Measurements from ENCODE around the gene PPARD.
A peak's percentile ranks its signal among the peaks of the same experiment; 100 is the strongest.

PPARD gene

DNA sequence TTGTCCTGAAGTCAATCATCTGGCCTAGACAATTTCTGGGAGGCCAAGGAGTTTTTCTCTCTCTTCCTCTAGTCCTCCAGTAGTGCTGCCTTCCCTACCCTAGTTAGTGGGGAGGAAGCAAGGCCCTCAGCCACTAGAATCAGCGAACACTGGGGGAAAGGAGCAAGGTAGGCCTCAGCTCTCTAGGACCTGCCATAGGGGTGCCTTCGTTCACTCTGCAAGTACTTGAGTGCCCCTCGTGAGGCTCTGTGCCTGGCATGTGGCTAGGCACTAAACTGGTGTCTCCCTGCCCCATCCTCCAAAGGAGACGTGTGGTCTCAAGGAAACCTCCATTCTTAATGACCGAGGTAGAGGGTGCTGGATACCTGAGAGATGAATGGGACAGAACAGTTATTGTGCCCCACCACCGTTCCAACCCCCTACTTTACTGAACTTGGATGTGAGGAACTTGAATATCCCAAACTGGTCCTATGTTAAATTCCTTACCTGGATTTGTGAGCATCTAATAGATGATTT, 43.7 kb upstream of the PPARD start:
- Histone ChIP-seq H4K8ac (ENCODE audit: low read length) (no peak overlapping the region), H3K4ac (ENCODE audit: low read depth in 1 of 2, low read length in 2 of 2) (no peak overlapping the region), H3K79me1 (replicated peaks; ENCODE audit: low read length, poor library complexity, severe bottlenecking) (no peaks in the 10 kb centered on the region), H3K27me3 (ENCODE audit: control insufficient read depth in 1 of 2, insufficient read depth in 1 of 2, low read length in 2 of 2) (no peaks in the 10 kb centered on the region), H2BK5ac (ENCODE audit: low read depth, low read length, poor library complexity, severe bottlenecking) (no peak overlapping the region), H3K4me3 (ENCODE audit: insufficient read depth in 1 of 2, low read depth in 1 of 2, low read length in 2 of 2) (no peak overlapping the region), H4K91ac (ENCODE audit: low read length) (no peak overlapping the region), H2BK120ac (ENCODE audit: low read depth, low read length) (no peak overlapping the region), H3K23ac (ENCODE audit: low read length in 2 of 2) (no peak overlapping the region), H2BK12ac (ENCODE audit: low read length in 2 of 2) (no peak overlapping the region), H2BK15ac (ENCODE audit: low read depth, poor library complexity, severe bottlenecking) (peak overlapping the region; percentile 29), H3K9me3 (ENCODE audit: control insufficient read depth, low read length) (no peaks in the 10 kb centered on the region), H3K36me3 (ENCODE audit: control insufficient read depth in 1 of 2, insufficient read depth in 2 of 2, low read depth in 1 of 2, low read length in 2 of 2) (peaks cover 22 to 27% of the 10 kb centered on the region in 2 experiments), H2AFZ (ENCODE audit: low read depth, low read length) (no peak overlapping the region), H3K27ac (ENCODE audit: low read length, poor library complexity, severe bottlenecking) (no peak overlapping the region), H3K14ac (ENCODE audit: low read length in 2 of 2) (no peak overlapping the region), H3K4me2 (ENCODE audit: low read length, poor library complexity, severe bottlenecking) (no peak overlapping the region), H3K4me1 (ENCODE audit: control insufficient read depth, insufficient read depth, low read depth, low read length) (peaks cover 14% of the 10 kb centered on the region), H2AK5ac (ENCODE audit: low read length, severe bottlenecking) (no peak overlapping the region), H3K9ac (ENCODE audit: low read length) (no peak overlapping the region), H3K18ac (ENCODE audit: low read depth in 1 of 2, low read length in 2 of 2) (no peak overlapping the region)
- 98% methylated on average over 6 of the region's 6 CpGs for WGBS
- no peak for DNase-seq

GRCh38 chr6:35299674-35300073, 42.7 kb upstream of the PPARD start:
- no peak overlapping the region for H3K4me2 ChIP-seq (ENCODE audit: low read length, poor library complexity, severe bottlenecking)
- no peaks in the 10 kb centered on the region for H3K79me1 ChIP-seq (replicated peaks; ENCODE audit: low read length, poor library complexity, severe bottlenecking)
- no peaks in the 10 kb centered on the region for H3K9me3 ChIP-seq (ENCODE audit: control insufficient read depth, low read length)
- H4K8ac ChIP-seq (ENCODE audit: low read length) = no peak overlapping the region
- no peak overlapping the region for H2AK5ac ChIP-seq (ENCODE audit: low read length, severe bottlenecking)
- H2AFZ ChIP-seq (ENCODE audit: low read depth, low read length) = no peak overlapping the region
- no peak for DNase-seq
- no peak overlapping the region for H3K9ac ChIP-seq (ENCODE audit: low read length)
- H3K4ac ChIP-seq (ENCODE audit: low read depth in 1 of 2, low read length in 2 of 2) = no peak overlapping the region
- H2BK120ac ChIP-seq (ENCODE audit: low read depth, low read length) = no peak overlapping the region
- H3K4me1 ChIP-seq (ENCODE audit: control insufficient read depth, insufficient read depth, low read depth, low read length) = peaks cover 14% of the 10 kb centered on the region
- no peak overlapping the region for H3K18ac ChIP-seq (ENCODE audit: low read depth in 1 of 2, low read length in 2 of 2)
- no peak overlapping the region for H3K23ac ChIP-seq (ENCODE audit: low read length in 2 of 2)
- no peak overlapping the region for H2BK15ac ChIP-seq (ENCODE audit: low read depth, poor library complexity, severe bottlenecking)
- 95% methylated on average over 4 of the region's 4 CpGs for WGBS
- no peak overlapping the region for H3K14ac ChIP-seq (ENCODE audit: low read length in 2 of 2)
- H2BK5ac ChIP-seq (ENCODE audit: low read depth, low read length, poor library complexity, severe bottlenecking) = no peak overlapping the region
- H3K36me3 ChIP-seq (ENCODE audit: control insufficient read depth in 1 of 2, insufficient read depth in 2 of 2, low read depth in 1 of 2, low read length in 2 of 2) = peaks cover 17 to 19% of the 10 kb centered on the region in 2 experiments
- no peak overlapping the region for H2BK12ac ChIP-seq (ENCODE audit: low read length in 2 of 2)
- H3K27ac ChIP-seq (ENCODE audit: low read length, poor library complexity, severe bottlenecking) = no peak overlapping the region
- no peak overlapping the region for H3K4me3 ChIP-seq (ENCODE audit: insufficient read depth in 1 of 2, low read depth in 1 of 2, low read length in 2 of 2)
- no peaks in the 10 kb centered on the region for H3K27me3 ChIP-seq (ENCODE audit: control insufficient read depth in 1 of 2, insufficient read depth in 1 of 2, low read length in 2 of 2)
- H4K91ac ChIP-seq (ENCODE audit: low read length) = no peak overlapping the region

- Histone ChIP-seq H2AFZ (ENCODE audit: low read depth, low read length) (no peak overlapping the region), H3K4me3 (ENCODE audit: insufficient read depth in 1 of 2, low read depth in 1 of 2, low read length in 2 of 2) (no peak overlapping the region), H2BK120ac (ENCODE audit: low read depth, low read length) (no peak overlapping the region), H3K36me3 (ENCODE audit: control insufficient read depth in 1 of 2, insufficient read depth in 2 of 2, low read depth in 1 of 2, low read length in 2 of 2) (peaks cover 7 to 9% of the 10 kb centered on the region in 2 experiments), H2AK5ac (ENCODE audit: low read length, severe bottlenecking) (no peak overlapping the region), H2BK15ac (ENCODE audit: low read depth, poor library complexity, severe bottlenecking) (no peak overlapping the region), H3K4me1 (ENCODE audit: control insufficient read depth, insufficient read depth, low read depth, low read length) (peaks cover 14% of the 10 kb centered on the region), H3K18ac (ENCODE audit: low read depth in 1 of 2, low read length in 2 of 2) (no peak overlapping the region), H3K4me2 (ENCODE audit: low read length, poor library complexity, severe bottlenecking) (no peak overlapping the region), H4K91ac (ENCODE audit: low read length) (no peak overlapping the region), H3K9me3 (ENCODE audit: control insufficient read depth, low read length) (no peaks in the 10 kb centered on the region), H3K4ac (ENCODE audit: low read depth in 1 of 2, low read length in 2 of 2) (no peak overlapping the region), H3K79me1 (replicated peaks; ENCODE audit: low read length, poor library complexity, severe bottlenecking) (no peaks in the 10 kb centered on the region), H3K9ac (ENCODE audit: low read length) (no peak overlapping the region), H3K27me3 (ENCODE audit: control insufficient read depth in 1 of 2, insufficient read depth in 1 of 2, low read length in 2 of 2) (no peaks in the 10 kb centered on the region), H2BK12ac (ENCODE audit: low read length in 2 of 2) (no peak overlapping the region), H3K14ac (ENCODE audit: low read length in 2 of 2) (no peak overlapping the region), H3K27ac (ENCODE audit: low read length, poor library complexity, severe bottlenecking) (no peak overlapping the region), H3K23ac (ENCODE audit: low read length in 2 of 2) (peak overlapping the region in 1 of 2 experiments; percentile 36), H4K8ac (ENCODE audit: low read length) (no peak overlapping the region), H2BK5ac (ENCODE audit: low read depth, low read length, poor library complexity, severe bottlenecking) (no peak overlapping the region)
- DNase-seq = no peak
Observed at GRCh38 chr6:35300848-35301247, 41.5 kb upstream of the PPARD start.

DNA sequence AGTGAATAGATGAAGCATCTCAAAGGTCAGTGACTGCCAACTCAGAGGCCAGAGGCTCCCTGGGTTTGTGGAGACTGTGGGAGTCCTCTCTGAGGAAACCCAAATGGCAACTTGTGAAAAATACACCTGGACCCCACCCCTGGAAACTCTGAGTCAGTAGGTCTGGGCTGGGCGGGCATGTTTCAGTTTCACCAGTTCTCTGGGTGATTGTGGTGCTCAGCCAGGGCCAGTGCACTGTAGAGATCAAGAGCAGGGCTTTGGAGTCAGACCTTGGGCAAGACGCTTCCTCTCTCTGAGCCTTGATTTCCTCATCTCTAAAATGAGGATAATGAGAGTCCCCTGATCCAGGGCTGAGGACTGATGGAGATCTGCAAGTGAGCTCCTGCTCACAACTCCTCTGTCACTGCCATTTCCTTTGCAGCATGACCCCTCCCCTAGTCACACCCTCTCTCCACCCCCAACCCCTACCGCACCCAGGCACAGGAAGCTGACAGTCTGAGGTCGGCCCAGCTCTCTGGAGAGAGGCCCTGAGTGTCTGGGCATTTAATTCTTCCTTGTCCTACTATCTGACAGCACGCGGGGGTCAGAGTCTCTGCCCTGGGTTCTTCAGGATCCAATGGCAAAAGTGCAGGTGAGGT, 39.6 kb upstream of the PPARD start:
- DNase-seq = peak; percentile 24
- H2BK15ac ChIP-seq (ENCODE audit: low read depth, poor library complexity, severe bottlenecking) = peak overlapping the region; percentile 36
- no peak overlapping the region for H3K14ac ChIP-seq (ENCODE audit: low read length in 2 of 2)
- H3K4me2 ChIP-seq (ENCODE audit: low read length, poor library complexity, severe bottlenecking) = no peak overlapping the region
- peak overlapping the region in 1 of 2 experiments; percentile 17 for H3K4ac ChIP-seq (ENCODE audit: low read depth in 1 of 2, low read length in 2 of 2)
- no peak overlapping the region for H3K18ac ChIP-seq (ENCODE audit: low read depth in 1 of 2, low read length in 2 of 2)
- no peak overlapping the region for H2BK120ac ChIP-seq (ENCODE audit: low read depth, low read length)
- no peak overlapping the region for H3K27ac ChIP-seq (ENCODE audit: low read length, poor library complexity, severe bottlenecking)
- WGBS = 45% methylated on average over 6 of the region's 6 CpGs
- H3K27me3 ChIP-seq (ENCODE audit: control insufficient read depth in 1 of 2, insufficient read depth in 1 of 2, low read length in 2 of 2) = peaks cover 0 to 3% of the 10 kb centered on the region in 2 experiments
- no peak overlapping the region for H3K4me3 ChIP-seq (ENCODE audit: insufficient read depth in 1 of 2, low read depth in 1 of 2, low read length in 2 of 2)
- H3K9ac ChIP-seq (ENCODE audit: low read length) = no peak overlapping the region
- H2BK12ac ChIP-seq (ENCODE audit: low read length in 2 of 2) = no peak overlapping the region
- no peak overlapping the region for H2AK5ac ChIP-seq (ENCODE audit: low read length, severe bottlenecking)
- H3K79me1 ChIP-seq (replicated peaks; ENCODE audit: low read length, poor library complexity, severe bottlenecking) = no peaks in the 10 kb centered on the region
- H2AFZ ChIP-seq (ENCODE audit: low read depth, low read length) = no peak overlapping the region
- no peak overlapping the region for H2BK5ac ChIP-seq (ENCODE audit: low read depth, low read length, poor library complexity, severe bottlenecking)
- H3K9me3 ChIP-seq (ENCODE audit: control insufficient read depth, low read length) = no peaks in the 10 kb centered on the region
- no peak overlapping the region for H3K23ac ChIP-seq (ENCODE audit: low read length in 2 of 2)
- H4K91ac ChIP-seq (ENCODE audit: low read length) = no peak overlapping the region
- no peaks in the 10 kb centered on the region for H3K36me3 ChIP-seq (ENCODE audit: control insufficient read depth in 1 of 2, insufficient read depth in 2 of 2, low read depth in 1 of 2, low read length in 2 of 2)
- H4K8ac ChIP-seq (ENCODE audit: low read length) = peak overlapping the region; percentile 35
- peaks cover 9% of the 10 kb centered on the region for H3K4me1 ChIP-seq (ENCODE audit: control insufficient read depth, insufficient read depth, low read depth, low read length)
